SW 1271 (cell line): ENCODE data around the gene SRMS.

Experiments
- DNase-seq, 2 experiments: peaks; one replicate each; lab custom pipeline; 2025; lab: John Stamatoyannopoulos, UW

SRMS gene

DNA sequence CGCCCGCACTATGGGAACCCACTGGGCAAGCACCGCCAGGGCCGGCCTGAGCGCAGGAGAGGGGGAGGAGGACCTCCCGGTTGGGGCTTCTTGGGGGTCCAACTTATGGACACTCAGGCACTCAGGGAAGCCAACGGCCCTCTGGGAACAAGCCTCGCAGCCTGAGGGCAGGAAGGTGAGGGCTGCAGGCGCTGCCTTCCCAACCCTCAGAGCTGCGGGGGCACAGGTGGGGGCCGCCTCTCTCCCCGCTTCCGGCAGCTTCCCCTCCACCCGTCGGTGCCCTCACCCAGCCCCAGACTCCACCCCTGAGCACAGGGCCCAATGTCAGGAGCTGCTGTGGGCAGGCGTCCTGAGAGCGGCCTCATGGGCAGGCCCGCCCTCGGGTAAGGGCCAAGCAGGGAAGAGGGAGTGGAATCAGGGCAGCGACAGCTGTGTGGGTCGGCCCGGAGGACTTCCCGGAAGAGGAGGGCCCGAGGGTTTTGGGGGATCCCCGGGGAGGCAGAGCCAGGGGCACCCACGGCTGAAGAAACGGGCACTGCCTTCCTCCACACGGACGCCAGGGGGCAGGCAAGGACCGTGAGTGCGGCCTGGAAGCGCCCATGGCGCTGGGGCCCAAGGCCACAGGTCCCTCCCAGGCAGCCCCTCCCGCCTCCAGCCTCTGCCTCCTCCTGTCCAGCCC lies 9.9 kb downstream of the SRMS start:
- peak; percentile 83 to 88 for DNase-seq

DNA sequence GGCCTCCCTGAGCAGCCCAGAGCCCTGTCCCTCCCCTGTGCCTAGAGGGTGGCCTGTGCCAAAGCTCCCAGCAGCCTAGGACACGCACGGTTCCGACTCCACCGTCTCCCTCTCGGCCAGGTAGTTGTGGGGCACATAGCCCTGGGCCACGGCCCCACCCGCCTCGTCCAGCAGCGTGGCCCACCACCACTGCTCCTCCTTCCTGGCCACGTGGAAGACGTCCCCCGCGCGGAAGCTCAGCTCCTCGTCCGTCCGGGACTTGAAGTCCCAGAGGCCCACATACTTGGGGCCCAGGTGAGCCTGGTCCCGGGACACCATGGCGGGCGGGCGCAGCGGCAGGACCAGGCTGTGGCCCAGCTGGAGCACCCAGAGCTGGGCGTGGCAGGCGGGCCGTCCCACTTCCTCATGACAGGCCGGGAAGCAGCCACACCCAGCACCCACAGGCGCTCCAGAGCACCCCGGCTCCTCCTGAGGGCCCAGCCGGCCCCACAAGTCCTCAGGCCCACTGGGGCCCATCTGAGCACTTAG lies 10.5 kb downstream of the SRMS start, which contains the start of gene PTK6:
Gene PTK6 (minus strand): TSS at position 380 of the 528 bp plus-strand sequence. CDS start 62 bp downstream, at position 318.
- DNase-seq, result no peak

DNA sequence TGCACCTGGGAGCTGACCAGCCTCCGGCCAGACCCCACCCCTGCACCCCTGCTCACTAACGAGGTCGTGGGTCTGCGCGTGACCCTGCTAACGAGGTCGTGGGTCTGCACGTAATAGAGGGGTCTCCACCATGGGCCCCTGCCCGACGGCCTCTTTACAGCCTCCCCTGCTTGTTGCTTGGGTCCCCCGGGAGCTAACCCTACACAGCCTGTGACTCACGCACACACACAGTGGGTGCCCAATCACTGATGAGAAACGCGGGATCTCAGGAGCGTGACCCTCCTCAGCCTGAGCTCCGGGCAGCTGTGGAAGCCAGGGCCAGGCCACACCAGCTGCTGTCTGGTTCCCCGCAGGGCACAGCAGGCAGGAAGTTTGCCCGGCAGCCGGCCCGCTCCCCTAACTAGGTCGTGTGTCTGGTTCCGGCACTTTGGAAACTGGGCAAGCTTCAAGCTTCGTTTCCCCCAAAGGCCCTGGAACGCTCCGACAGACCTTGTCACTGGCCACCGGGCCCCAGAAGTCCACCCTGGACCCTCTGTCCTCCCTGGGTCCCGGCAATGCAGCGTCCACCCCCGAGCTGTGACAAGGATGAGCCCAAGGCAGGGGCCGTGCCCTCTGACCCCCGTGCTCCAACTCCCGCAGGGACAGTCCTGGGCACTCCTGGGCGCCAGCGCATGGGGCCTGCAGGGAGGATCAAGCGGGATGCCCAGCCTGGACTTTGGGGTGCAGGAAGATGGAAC lies 11.1 kb downstream of the SRMS start:
- DNase-seq, result no peak

DNA sequence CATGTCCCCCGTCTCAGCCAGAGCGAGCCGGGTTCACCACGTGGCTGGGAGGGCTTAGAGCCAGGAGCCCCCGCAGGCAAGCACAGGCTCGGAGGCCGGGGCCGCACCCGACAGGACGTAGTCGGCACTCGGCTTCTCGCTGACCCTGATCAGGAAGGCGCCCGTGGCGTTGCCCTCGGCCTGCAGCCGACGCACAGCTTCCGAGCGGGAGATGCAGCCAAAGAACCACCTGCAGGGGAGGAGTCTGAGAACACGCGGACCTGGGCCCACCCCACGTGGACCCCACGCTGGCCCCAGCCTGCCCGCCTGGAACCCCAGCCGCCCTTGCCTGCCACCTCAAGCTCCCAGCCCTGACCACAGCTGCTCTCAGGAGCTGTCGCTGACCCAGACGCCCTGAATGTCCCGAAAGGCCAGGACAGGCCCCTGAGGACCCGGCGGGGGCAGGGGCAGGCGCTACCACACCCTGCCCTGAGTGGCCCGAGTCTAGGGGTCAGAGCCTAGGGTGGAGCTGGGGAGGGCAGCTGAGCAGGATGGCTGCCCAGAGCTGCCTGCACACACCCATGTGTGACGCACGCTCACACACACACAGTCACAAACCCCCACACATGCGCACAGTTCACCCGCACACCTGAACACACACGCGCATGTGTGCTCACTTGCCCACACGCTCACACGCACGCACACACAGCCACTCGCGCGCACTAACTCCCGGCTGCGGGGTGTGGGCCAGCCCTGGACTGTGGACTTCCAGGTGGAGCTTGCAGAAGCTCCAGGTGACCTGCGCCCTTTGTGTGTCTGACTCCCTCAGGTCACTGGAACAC lies 12.5 kb downstream of the SRMS start:
- no peak for DNase-seq

DNA sequence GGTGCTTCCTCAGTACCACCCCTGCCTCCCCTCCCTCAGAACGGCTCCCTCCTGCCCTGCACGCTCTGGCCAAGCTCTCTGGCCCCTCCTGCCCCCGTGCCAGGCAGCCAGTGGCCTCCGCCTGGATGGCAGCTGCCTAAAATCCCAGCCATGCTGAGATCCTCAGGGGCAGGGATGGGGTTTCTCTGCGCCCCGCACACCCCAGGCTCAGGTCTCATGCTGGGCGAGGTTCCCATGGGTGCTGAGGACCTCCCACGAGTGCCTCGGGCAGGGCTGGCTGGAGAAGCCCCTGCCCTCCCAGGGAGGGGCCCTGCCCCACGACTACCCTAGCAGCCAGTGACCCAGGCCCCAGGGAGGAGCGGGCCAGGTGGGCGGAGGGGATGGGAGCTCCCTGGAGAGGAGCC lies 13.1 kb downstream of the SRMS start:
- DNase-seq, result no peak

DNA sequence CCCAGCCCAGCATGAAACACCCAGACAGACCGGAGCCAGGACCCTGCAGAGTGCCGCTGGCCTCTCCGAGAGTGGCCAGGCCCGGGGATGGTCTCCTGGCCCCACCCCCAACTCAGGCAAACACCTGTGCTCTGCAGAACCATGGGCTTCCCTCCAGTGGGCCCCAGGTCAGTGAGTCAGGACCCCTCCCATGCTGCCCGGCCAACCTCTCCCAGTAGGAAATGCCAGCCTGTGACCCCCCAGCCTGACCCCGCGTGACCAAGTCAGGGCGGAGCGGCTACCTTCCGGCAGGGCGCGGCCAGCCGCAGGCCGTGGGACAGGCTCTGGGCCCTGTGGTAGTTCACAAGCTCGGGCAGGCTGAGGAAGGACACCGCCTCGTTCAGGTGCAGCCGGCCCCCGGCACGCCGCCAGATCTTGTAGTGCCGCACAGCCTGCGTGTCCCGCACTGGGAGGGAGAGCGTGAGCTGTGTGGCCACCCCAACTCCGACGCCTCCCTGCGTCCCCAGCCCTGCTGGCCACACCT lies 13.6 kb downstream of the SRMS start:
- DNase-seq, result no peak

DNA sequence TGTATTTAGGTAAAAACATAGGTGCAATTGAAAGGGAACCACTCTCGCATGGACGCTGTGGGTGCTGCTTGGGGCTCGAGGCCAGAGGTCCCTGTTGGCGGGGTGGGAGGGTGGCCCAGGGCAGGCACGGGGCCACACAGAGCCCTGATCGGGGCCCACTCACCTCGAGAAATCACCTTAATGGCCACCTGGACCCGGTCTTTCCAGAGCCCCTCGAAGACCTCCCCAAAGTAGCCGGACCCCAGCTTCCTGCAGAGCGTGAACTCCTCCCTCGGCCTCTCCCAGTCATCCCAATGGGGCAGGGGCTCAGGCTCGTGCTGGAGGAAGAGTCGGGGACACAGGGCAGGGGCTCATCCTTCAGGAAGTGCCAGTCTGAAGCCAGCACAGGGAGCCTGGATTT lies 14.2 kb downstream of the SRMS start:
- no peak for DNase-seq

DNA sequence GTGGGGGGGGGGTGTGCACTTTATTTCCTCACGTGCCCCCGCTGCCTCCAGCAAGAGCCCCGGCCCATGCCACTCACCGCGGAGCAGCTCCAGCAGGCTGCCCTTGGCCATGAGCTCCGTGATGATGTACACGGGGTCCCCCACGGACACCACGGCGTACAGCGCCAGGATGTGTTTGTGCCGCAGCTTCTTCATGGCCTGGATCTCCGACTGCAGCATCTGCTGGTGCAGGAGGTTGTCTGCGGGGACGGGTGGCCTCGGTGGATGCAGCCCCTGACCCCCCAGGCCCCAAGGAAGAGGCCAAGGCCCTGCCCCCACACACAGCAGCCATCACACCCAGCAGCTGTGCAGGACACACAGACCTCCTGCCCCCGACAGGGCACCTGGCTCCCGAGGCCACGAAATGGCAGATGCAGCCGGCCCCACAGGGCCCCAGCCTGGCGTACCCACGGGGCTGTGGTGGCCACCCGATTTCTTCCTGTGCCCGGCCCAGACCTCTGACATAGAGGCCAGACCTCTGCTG lies 15.0 kb downstream of the SRMS start:
- DNase-seq, result no peak

DNA sequence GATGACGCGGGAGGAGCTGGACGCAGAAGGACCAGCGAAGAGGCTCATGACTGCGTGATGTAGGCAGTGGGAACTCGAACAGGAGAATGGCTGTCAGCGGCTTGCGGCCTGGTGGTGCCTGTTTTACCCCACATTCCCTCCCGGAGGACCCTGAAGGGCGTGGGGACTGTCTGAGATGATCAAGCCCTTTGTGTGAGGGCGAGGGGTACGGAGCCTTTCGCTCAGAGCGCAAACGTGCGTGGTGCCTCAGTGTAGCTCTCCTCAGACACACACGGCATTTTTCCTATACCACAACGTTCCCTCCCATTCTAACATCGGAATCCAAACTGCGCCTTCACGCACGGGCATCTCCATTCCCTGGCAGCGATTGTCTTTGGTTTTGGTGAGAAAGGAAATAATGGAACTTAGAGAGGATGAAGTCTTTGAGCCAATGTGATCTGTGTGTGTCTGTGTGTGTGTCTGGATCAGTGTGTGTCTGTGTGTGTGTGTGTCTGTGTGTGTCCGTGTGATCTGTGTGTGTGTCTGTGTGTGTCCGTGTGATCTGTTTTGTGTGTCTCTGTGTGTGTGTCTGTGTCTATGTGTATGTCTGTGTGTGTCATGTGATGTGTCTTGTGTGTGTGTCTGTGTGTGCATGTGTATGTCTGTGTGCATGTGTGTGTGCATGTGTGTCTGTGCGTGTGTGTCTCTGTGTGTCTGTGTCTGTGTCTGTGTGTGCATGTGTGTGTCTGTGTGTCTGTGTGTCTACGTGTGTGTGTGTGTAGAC lies 15.7 kb downstream of the SRMS start:
- no peak for DNase-seq

DNA sequence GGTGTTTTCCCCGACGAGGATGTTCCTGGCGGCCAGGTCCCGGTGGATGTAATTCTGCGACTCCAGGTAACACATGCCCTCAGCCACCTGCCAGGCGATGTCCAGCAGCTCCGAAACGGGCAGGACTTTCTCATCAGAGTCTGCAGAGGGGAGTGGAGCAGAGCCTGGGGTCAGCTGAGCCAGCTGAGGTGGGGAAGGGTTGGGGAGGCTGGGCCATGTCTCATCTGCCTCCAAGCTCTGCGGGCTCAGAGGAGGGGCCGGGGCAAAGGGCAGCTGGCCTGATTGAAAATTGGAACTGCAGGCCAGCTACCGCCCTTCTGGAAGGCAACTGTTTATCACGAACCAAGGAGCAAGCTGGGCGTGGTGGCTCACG lies 16.8 kb downstream of the SRMS start:
- DNase-seq, result no peak

DNA sequence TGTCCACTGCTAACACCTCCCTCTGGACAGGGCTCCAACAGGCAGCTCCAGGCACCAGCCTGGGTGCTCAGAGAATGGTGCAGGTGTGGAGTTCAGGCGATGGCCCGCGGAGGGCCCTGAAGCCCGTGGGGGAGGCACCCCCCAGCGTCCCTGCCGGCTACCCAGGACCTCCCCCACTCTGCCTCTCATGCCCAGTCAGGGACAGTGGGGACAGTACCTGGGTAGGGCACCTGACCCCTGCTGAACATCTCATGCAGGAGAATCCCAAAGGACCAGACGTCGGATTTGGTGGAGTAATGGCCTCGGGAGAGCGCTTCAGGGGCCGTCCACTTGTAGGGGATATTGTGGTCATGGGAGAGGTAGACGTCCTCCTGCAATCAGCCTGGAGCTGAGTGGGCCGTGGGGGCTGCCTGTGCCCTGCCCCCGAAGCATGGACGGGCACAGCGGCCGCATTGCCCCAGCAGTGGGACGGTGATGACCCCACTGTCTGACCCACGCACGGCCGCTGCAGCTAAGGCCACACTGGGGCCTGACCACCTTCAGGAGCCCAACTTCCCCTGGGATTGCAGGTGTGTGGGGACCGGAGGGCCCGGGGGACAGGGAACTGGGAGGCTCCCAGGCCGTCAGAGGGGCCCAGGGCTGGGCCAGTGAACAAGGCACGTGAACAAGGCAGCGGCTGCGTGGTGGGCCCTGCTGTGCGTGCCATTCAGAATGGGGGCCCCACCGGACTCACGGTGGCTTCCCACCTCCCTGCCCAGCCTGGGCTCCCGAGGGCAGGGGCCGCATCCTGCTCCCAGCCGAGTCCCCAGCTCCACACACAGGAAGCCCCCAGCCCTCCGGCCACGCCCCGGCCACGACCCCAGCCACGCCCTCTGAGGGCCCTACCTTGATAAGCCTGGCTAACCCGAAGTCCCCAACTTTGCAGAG lies 17.4 kb downstream of the SRMS start:
- no peak for DNase-seq

DNA sequence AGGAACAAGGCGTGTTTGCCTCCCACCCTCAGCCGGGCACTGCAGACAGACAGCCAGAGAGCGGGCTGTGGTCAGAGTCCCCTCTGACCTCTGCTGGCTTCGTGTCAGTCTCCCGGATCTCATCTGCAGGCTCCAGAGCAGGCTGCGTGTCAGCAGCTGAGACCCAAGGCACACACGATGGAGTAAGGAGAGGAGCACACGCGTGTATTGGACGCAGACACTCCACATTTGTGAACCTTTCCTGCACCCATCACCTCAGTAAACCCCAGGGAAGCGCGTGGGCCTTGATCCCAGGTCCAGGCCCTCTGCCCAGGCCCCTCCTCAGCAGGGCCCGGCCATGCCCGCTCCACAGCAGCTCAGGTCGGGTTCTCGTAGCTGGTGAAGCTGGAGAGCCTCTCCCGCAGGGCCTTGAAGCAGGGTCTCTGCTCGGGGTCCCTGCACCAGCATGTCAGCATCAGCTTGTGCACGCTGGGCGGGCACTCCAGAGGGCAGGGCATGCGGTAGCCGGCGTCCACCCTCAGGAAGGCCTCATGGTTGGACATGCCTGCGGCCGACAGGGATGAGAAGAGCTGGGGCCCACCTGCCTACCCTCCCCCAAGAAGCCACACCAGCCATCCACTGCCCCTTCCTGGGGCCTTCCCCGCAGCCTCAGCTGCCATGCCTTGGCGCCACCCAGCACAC lies 18.2 kb downstream of the SRMS start:
- DNase-seq, result no peak

DNA sequence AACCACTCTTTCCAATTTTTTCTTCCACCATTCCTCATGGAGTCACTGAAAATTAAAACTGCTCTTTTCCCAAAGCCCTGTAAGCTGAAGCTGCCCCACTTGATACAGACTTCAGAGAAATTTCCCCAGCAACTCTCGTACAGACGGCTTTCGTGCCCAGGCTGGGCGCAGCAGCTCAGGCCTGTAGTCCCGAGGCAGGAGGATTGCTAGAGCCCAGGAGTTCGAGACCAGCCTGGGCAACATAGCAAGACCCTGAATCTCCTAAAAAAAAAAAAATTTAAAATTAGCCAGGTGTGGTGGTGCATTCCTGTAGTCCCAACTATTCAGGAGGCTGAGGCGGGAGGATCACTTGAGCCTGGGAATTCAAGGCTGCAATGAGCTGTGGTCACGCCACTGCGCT lies 20.4 kb downstream of the SRMS start:
- no peak for DNase-seq

DNA sequence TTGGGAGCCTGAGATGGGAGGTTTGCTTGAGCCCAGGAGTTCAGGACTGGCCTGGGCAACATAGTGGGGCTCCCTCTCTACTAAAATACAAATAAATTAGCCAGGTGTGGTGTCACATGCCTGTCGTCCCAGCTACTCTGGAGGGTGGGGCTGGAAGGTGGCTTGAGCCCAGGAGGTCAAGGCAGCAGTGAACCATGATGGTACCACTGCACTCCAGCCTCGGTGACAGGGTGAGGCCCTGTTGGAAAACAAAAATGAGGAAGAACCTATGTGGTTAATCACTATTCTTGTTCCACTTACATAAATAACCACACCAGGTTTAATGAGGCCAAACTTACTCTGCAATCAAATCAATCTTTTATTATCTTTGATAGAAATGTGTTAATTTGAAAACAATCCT lies 21.6 kb downstream of the SRMS start:
- no peak for DNase-seq

DNA sequence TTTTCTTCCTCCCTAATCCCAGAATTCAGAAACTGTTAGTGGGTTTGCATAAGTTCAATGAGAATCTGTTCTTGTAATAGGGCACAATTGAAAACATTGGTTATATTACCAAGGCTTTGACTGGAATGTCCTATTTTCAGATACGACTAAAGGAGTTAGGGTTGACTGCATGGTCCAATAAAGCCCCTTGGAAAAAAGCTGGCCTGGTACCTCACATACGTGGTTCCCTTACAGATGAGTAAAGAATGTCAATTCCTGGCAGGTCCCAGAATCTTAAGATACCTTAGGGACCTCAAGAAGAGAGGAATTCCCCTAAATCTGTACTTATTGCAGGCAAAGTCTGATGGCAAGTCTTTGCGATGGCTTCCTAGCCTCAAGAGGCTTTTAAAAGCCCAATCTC lies 22.4 kb downstream of the SRMS start:
- peak in 1 of 2 experiments; percentile 29 for DNase-seq

DNA sequence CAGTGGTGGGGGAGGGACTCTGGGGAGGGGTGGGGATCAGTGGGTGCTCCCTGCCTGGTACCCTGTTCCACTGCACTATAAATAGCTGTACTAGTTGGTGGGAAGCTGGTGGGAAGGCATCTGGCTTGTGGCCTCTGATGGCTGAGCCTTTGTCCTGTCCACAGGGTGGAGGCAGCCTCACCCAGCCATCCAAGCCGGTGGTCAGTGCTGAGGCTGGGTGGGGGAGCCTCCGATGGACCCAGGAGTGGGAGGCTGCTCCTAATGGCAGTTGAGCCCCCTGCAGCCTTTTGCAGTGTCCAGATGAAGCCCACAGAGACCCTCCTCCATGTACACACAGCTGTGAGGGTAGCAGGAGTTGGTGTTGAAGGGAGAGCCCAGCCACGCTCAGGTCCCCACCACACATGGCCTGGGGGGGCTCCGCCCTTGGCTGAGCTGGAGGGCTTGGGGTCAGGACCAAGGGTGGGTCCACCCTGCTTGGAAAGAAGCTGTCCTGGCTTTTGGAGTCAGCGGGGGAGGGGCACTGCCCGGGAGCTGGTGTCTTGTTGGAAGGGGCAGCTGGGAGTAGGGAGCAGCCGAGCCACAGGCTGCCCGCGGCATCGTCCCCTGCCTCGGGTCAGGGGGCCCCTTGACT lies 24.5 kb downstream of the SRMS start:
- no peak for DNase-seq

DNA sequence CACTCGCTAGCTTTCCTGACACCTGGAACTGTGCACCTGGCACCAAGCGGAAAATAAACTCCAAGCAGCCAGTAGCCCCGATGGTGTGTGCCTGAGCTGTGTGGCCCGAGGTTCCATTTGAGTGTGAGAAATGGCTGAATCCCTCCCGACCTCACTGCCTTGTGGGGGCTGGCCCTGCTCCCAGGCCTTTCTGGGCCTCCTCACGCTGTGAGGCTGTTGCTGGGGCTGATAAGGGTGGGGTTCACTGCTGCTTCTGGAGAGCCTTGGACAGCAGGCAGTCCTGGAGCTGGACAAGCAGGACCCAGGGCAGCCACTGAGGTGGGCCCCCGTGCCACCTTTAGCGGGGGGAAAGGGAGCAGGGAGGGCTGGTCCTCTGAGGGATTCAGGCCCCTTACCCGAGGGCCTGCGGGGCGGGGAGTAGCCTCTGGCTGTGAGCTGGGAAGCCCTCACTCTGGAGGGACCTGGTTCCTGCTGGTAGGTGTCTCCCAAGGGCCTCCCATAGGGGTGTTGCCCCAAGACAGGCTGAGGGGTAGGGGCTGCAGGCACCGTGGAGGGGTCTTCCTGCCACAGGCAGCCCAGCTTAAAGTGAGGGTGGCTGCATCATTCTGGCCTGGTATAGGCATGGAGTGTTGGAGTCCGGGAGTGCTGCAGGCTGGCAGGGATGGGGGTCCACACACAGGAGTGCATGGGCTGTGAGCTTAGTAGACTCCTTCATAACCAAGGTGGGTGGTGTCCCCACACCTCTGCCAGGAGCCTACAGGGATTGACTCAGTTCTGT lies 25.3 kb downstream of the SRMS start:
- DNase-seq, result no peak

DNA sequence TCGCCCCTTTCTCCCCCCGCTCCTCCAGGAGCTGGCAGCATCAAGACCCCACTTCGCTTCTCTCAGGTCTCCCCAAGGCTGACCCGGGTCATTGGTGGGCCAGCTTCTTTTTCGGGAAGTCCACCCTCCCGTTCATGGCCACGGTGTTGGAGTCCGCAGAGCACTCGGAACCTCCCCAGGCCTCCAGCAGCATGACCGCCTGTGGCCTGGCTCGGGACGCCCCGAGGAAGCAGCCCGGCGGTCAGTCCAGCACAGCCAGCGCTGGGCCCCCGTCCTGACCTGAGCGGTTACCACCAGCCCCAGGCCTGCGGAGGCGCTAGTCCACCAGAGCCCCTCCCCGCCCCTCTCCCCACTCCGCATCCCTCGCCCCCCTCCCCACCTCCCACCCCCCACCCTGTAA lies 25.9 kb downstream of the SRMS start:
- DNase-seq, result no peak
